Measurements from ENCODE around the gene SFMBT1. TPM values are rescaled to one million over a fixed set of nuclear protein-coding genes. Genes with fewer than 3 reads are reported as not detected.

Gene SFMBT1
- total RNA-seq, 1 experiment from 2014 or later = 1.4 TPM

DNA sequence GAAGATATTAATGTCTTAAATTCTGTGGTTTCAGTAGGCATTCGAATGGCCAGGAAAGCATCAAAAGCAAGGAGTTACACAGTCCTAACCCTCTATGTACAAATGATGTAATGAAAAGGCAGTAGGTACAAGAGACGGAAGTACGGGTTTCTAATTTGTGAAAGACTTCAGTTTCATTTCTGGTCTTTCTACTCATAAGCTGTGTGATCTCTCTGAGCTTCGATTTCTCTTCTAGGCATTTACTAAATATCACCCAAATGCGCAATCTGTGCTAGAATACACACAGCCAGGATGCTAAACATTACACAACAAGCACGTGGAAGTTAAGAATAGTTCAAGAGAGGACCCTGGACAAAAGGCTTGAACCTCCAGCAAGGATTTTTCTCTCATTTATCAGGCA, 130.6 kb downstream of the SFMBT1 start:
- Histone ChIP-seq H3K4me3 (ENCODE audit: low read depth, low read length, poor library complexity, severe bottlenecking) (no peak overlapping the region), H3K4me1 (ENCODE audit: insufficient read depth, low read length, poor library complexity, severe bottlenecking) (no peaks in the 10 kb centered on the region), H3K27me3 (replicated peaks; ENCODE audit: insufficient read depth, low read depth, low read length, poor library complexity) (no peaks in the 10 kb centered on the region), H3K36me3 (ENCODE audit: insufficient read depth, low read length, poor library complexity, severe bottlenecking) (no peaks in the 10 kb centered on the region), H3K27ac (ENCODE audit: low read depth, low read length, poor library complexity, severe bottlenecking) (no peak overlapping the region), H3K9me3 (ENCODE audit: low read depth, low read length, poor library complexity, severe bottlenecking) (no peaks in the 10 kb centered on the region)
- no TSS peak for BruUV-seq (replicated peaks)
- CTCF ChIA-PET = no interaction called here
- no peak for DNase-seq (ENCODE audit: low spot score)
- TF ChIP-seq EZH2 (IDR thresholded peaks at IDR 0.05; ENCODE audit: borderline replicate concordance, low read depth, low read length, poor library complexity, severe bottlenecking) = no peak
- TF ChIP-seq, protein P1, sequence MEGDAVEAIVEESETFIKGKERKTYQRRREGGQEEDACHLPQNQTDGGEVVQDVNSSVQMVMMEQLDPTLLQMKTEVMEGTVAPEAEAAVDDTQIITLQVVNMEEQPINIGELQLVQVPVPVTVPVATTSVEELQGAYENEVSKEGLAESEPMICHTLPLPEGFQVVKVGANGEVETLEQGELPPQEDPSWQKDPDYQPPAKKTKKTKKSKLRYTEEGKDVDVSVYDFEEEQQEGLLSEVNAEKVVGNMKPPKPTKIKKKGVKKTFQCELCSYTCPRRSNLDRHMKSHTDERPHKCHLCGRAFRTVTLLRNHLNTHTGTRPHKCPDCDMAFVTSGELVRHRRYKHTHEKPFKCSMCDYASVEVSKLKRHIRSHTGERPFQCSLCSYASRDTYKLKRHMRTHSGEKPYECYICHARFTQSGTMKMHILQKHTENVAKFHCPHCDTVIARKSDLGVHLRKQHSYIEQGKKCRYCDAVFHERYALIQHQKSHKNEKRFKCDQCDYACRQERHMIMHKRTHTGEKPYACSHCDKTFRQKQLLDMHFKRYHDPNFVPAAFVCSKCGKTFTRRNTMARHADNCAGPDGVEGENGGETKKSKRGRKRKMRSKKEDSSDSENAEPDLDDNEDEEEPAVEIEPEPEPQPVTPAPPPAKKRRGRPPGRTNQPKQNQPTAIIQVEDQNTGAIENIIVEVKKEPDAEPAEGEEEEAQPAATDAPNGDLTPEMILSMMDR (conservative IDR thresholded peaks at IDR 0.05; ENCODE audit: low read depth, low read length) = no peak
- POLR2A ChIA-PET (ENCODE audit: low non-redundant PET) = no interaction called here
- intact Hi-C loops (cut with micrococcal nuclease; ENCODE audit: unreplicated experiment) = no loop called here

DNA sequence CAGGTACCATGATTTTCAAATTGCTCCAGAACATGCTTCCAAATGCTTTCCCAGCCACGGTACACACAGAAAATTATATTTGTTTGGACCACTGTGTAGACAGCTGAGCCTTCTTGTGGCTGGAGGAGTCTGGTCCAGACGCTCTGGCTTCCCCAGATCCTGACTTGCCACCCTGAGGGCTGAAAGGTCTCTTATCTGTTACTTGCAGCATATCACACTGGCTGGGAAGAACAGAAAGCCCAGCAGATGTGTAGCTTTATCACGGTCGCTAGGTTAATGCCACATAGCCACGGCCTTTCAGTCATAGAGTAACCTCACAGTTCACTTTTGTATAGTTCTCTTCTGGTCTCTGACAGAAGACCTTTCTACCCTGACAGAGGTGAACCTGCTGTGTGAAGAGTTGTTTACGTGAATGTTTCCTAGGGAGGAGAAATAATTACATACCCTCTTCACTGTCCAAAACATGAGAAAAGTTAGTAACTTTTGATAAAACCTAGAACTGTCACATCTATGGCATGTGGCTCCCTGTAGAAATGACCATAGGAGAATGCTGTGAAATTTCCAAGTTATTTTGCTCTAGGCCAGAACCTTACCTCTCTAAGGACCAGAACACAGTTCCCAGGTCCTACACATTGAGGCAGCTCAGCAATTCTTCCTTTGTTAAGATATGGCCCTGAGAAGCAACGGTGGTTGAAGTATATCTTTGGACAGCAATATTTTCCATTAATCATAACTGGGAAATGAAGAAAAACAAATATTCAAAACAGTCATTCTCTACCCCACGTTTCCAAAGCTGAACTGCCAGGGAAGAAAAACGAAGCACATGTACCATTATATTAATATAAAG, 132.8 kb downstream of the SFMBT1 start:
- Histone ChIP-seq H3K27me3 (replicated peaks; ENCODE audit: insufficient read depth, low read depth, low read length, poor library complexity) (no peaks in the 10 kb centered on the region), H3K4me3 (ENCODE audit: low read depth, low read length, poor library complexity, severe bottlenecking) (no peak overlapping the region), H3K36me3 (ENCODE audit: insufficient read depth, low read length, poor library complexity, severe bottlenecking) (no peaks in the 10 kb centered on the region), H3K4me1 (ENCODE audit: insufficient read depth, low read length, poor library complexity, severe bottlenecking) (no peaks in the 10 kb centered on the region), H3K27ac (ENCODE audit: low read depth, low read length, poor library complexity, severe bottlenecking) (no peak overlapping the region), H3K9me3 (ENCODE audit: low read depth, low read length, poor library complexity, severe bottlenecking) (no peaks in the 10 kb centered on the region)
- no peak for TF ChIP-seq EZH2 (IDR thresholded peaks at IDR 0.05; ENCODE audit: borderline replicate concordance, low read depth, low read length, poor library complexity, severe bottlenecking)
- TF ChIP-seq, protein P1 (conservative IDR thresholded peaks at IDR 0.05; ENCODE audit: low read depth, low read length) = no peak
- BruUV-seq (replicated peaks) = no TSS peak
- CTCF ChIA-PET = no interaction called here
- intact Hi-C loops (cut with micrococcal nuclease; ENCODE audit: unreplicated experiment) = no loop called here
- POLR2A ChIA-PET (ENCODE audit: low non-redundant PET) = no interaction called here
- DNase-seq (ENCODE audit: low spot score) = no peak

DNA sequence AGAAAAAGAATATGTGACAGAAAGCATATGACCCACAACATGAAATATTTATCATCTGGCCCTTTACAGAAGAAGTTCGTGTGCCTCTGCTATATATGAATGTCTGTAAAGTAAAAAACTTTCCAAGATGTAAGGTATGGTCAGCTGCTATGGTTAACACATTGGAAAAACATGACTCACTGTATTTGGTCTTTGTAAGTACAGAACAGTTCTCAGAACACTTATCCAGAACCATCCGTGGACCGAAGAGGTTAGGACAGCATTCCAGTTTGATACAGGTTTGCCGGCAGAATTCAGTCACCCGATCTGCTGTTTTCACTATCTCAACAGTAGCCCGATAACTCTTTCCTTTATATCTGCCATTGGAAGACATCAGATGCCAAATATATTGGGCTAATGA, 135.1 kb downstream of the SFMBT1 start:
- DNase-seq (ENCODE audit: low spot score) = no peak
- H3K27me3 ChIP-seq (replicated peaks; ENCODE audit: insufficient read depth, low read depth, low read length, poor library complexity) = no peaks in the 10 kb centered on the region
- no peak overlapping the region for H3K27ac ChIP-seq (ENCODE audit: low read depth, low read length, poor library complexity, severe bottlenecking)
- no peak overlapping the region for H3K4me3 ChIP-seq (ENCODE audit: low read depth, low read length, poor library complexity, severe bottlenecking)
- H3K36me3 ChIP-seq (ENCODE audit: insufficient read depth, low read length, poor library complexity, severe bottlenecking) = no peaks in the 10 kb centered on the region
- TF ChIP-seq, protein P1 (conservative IDR thresholded peaks at IDR 0.05; ENCODE audit: low read depth, low read length) = no peak
- no peak for TF ChIP-seq EZH2 (IDR thresholded peaks at IDR 0.05; ENCODE audit: borderline replicate concordance, low read depth, low read length, poor library complexity, severe bottlenecking)
- ChIA-PET CTCF (no interaction called here), POLR2A (ENCODE audit: low non-redundant PET) (no interaction called here)
- intact Hi-C loops (cut with micrococcal nuclease; ENCODE audit: unreplicated experiment) = no loop called here
- BruUV-seq (replicated peaks) = no TSS peak
- H3K9me3 ChIP-seq (ENCODE audit: low read depth, low read length, poor library complexity, severe bottlenecking) = no peaks in the 10 kb centered on the region
- no peaks in the 10 kb centered on the region for H3K4me1 ChIP-seq (ENCODE audit: insufficient read depth, low read length, poor library complexity, severe bottlenecking)
